ENCODE data around the gene BEGAIN.

DNA sequence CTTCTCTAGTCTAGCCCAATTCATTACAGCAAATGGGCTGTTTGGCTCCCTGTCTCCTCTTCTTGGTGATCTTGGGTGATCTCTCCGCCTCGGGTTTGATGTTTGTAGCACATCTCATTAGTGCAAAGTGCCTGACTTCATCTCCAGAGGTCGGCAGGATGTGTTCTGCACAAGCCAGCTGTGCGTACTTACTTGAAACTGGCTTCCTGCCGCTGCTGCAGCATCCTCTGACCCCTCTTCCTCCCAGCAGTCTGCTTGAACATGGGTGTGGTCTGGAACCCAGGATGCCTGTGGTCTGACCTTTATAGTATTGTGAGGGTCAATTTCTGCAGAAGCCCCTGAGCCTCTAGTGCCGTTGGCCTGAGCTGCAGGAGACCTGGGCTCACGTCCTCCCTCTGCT lies 99.2 kb downstream of the BEGAIN start:
- TF ChIP-seq, protein P1, sequence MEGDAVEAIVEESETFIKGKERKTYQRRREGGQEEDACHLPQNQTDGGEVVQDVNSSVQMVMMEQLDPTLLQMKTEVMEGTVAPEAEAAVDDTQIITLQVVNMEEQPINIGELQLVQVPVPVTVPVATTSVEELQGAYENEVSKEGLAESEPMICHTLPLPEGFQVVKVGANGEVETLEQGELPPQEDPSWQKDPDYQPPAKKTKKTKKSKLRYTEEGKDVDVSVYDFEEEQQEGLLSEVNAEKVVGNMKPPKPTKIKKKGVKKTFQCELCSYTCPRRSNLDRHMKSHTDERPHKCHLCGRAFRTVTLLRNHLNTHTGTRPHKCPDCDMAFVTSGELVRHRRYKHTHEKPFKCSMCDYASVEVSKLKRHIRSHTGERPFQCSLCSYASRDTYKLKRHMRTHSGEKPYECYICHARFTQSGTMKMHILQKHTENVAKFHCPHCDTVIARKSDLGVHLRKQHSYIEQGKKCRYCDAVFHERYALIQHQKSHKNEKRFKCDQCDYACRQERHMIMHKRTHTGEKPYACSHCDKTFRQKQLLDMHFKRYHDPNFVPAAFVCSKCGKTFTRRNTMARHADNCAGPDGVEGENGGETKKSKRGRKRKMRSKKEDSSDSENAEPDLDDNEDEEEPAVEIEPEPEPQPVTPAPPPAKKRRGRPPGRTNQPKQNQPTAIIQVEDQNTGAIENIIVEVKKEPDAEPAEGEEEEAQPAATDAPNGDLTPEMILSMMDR (IDR thresholded peaks at IDR 0.05), result no peak
- TF ChIP-seq POLR2A (IDR thresholded peaks at IDR 0.05), result no peak
